NCI-H146 treated with DMSO at 0.1 percent for 48 hours (cell line): ENCODE results near the gene PDE7B.

Experiments used
- DNase-seq: peaks from one replicate; lab custom pipeline; 2025; ENCODE audit not compliant: unreplicated experiment; lab: John Stamatoyannopoulos, UW

PDE7B gene

DNA sequence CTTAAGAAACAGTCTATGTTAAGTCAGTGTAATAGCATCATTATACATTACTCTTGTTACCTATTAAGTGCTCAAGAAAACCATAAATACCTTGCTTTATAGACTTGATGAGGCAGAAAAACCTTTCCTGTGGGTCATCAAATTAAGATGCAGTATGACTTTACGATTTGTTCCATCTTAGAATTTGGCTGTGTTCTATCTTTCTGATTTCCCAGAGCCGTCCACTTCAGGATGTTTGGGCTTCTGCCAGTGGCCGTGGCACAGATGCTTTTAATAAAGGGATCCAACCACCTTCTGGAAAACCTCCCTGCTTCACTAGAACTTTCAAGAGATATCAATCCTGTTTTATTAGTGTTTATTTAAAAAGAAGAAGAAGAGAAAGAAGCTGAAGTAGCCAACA is 71.2 kb downstream of the PDE7B start:
- DNase-seq: no peak

- no peak for DNase-seq
Observed at GRCh38 chr6:135932651-135933050, 81.2 kb downstream of the PDE7B start.

GRCh38 chr6:135935941-135936601 is 84.6 kb downstream of the PDE7B start:
- no peak for DNase-seq

- no peak for DNase-seq
Observed at GRCh38 chr6:135936606-135937005, 85.1 kb downstream of the PDE7B start.

DNA sequence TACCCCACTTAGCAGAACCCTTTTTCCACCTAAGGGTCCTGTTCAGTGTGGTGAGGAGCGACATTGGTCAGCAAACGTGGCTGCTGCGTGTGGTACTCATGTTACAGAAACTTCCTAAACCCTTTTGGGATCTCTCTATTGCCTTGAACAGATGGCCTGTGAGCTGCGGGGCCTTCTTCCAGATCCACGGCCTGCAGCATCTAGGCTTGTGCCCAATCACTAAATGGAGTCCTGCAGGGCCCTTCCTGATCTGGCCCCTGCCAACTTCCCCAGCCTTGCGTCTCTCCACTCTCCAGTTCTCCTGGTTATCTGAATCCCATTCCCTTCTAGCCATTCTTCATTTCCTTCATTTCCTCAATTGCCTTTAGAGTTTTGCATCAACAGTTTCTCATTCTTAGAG is 85.6 kb downstream of the PDE7B start:
- DNase-seq: no peak

DNA sequence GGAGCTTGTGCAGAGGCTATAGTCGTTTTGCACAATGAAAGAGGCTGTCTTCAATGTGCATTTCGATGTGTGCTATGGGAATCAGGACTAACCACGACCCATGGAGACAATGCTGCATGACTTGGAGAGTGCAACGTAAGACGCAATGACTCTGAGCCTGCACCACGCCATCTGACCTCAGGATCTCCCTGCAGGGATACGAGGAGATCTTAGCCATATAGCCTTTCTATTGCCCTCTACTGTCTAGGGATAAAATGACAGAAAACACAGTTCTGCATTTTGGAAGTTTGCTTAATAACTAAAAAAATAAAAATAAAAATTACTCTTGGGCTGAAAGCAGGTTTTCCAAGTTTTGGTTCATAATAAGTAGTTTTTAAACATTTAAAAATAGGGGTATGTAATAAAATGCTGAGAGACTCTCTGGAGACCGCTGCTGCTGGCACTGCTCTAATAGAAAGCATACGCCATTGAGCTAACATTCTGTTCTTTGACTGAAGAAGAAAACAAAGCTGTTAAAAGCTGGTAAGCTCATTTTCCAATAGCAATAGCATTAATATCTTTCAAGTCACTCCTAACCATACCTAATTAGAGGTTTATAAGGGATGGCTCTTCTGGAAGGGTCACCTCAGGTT is 87.2 kb downstream of the PDE7B start:
- DNase-seq: no peak

GRCh38 chr6:135939208-135939591 is 87.7 kb downstream of the PDE7B start:
- no peak for DNase-seq

DNA sequence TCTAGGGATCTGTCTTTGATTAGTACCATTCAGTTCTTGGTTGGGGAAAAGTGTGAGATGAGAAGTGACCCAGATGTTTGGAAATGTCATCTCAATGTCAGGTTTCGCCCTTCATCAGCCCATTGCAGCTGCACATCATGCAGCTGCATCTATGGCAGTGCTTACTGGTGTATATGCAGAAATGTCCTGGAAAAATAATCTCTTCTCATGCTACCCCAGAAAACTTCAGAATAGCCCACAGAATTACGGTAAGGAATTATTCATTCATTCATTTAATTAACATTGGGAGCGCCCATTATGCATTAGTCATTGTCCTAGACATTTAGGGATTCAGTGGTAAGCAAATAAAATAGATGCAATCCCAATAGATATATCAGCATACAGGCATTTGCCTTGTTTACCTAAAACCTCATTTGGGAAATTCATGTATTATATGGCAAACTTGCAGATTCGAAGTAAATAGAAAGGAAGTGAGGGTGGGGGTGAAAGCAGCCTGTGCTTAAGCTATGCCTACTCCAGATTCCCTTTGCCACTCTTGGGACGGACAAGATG is 89.2 kb downstream of the PDE7B start:
- DNase-seq: no peak

DNA sequence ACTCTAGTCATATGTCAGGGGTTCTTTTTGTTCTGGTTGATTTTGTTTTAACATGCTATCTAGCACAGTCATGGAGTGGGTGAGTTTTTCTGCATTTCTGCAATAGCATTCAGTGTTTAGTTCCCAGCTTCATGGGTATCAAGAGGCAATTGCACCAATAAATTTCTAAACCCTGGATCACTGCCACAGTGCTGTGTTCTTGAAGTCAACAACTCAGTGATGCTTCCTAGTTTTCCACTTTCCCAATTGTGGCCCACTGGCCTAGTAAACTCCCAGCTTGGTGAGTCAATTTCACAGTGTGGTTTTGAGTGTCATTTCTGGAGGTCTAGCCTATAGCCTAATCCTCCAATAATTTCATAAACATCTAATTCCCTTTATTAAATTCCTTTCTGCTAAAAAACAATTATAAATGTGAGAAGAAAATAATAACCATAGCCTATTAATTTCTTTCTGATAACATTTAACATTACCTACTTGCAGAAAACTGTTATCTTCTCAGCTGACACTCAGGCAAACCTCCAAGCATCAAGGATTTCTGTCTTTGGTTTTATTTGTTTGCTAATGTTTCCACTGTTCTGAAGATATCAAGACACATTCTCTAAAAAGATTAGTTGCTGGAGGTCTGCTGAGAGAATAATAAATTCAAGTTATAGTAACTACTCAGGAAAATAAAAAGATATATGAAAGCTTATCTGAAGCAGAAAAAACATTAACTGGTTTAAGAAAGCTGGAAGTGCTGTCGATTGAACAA is 89.9 kb downstream of the PDE7B start:
- no peak for DNase-seq

DNA sequence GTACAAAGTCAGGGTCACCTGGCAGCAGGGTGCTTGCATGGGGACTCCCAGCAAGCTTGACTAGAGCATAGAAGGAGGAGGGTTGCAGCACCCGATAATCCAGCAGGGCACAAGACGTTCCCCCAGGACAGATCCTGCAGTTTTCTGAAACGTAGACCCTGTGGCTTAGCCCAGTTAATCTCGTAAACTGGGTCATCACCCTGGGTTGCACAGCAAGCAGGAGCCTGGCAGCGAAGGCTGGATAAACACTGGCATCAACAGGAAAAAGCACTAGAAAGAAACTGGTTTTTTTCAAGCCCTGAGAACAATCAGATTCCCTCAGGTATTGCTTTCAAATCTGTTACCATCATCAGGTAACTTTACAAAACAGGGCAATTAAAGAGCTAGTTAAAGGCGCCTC is 92.6 kb downstream of the PDE7B start:
- DNase-seq: no peak

GRCh38 chr6:135946674-135947073 is 95.2 kb downstream of the PDE7B start:
- DNase-seq: no peak

- DNase-seq: no peak
Observed at GRCh38 chr6:135950669-135951068, 99.2 kb downstream of the PDE7B start.

DNA sequence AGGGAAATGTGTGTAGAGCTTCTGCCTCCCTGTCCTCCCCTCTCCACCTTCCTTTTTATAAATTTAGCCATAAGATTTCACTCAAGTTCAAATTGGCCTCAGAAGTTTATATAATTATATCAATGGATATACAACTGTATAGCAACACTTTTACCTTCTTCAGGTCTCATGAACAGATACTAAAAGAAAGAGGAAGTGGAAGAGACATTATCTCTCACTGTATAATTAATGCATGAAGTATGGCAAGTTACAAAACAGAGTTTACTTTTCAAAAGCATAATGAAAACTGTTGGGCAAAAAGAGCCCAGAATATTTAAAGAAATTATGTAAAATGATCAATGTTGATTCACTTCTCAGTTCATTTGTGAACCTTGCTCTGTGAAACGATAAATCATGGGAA is 99.7 kb downstream of the PDE7B start:
- no peak for DNase-seq

GRCh38 chr6:135953818-135954217 is 102.3 kb downstream of the PDE7B start:
- DNase-seq: no peak

- DNase-seq: no peak
Observed at GRCh38 chr6:135955099-135955498, 103.6 kb downstream of the PDE7B start.

- no peak for DNase-seq
Observed at GRCh38 chr6:135962731-135963130, 111.2 kb downstream of the PDE7B start.

GRCh38 chr6:135970750-135971149 is 119.2 kb downstream of the PDE7B start:
- no peak for DNase-seq

- DNase-seq: no peak
Observed at GRCh38 chr6:135971351-135971750, 119.8 kb downstream of the PDE7B start.

DNA sequence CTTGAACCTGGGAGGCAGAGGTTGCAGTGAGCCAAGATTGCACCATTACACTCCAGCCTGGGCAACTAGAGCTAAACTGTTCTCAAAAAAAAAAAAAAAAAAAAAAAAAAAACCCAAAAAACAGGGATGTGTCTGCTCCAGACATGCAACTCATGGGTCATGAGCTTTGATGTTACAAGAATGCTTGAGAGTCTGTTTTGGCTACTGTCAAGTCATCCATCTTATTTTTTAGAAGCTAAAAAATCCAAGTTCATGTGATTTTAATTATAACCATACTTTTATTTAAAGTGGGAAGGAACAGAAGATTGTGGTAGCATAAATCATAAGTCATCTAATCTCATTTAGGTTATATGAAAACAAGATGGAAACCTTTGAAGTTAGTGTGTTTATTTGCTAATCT is 120.6 kb downstream of the PDE7B start:
- DNase-seq: no peak

- no peak for DNase-seq
Observed at GRCh38 chr6:135972586-135972985, 121.1 kb downstream of the PDE7B start.

DNA sequence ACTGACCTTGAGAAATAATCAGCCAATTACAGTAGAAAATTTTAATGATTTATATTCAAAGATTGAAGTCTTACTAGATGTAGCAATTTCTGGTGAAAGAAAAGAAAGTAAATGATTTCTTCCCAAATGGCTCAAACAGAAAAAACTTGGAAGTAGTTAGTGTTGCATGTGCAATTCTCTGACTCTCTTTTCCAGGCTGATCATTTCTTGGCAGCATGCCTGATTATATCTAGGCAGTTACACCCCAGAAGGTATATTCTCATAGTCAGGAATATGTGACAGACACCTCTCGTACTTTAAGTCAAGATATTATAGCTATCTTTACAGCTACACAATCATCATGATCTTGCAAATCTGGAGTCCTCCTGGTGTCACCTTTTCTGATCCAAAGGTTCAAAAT is 122.9 kb downstream of the PDE7B start:
- no peak for DNase-seq

DNA sequence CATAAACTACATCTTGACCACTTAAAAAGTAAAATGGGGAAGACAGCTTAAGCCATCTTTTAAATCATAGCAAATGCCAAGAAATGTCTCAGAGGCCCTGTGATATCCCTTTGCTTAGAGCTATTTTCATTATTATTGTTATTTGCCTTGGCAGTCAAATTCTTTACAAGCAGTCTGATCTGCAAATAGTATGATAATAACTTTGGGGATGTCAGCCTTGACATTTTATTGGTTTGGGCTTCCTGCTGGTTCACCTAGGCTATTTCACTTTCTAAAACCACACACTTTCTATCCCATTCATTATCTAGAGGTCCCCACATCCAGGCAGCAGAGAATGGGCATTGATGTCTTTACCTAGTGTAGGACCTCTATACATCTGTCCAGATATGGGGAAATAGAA is 125.1 kb downstream of the PDE7B start:
- DNase-seq: no peak
